ENCODE results near the gene C2orf68. TPM values are rescaled to one million over a fixed set of nuclear protein-coding genes. Genes with fewer than 3 reads are reported as not detected.

C2orf68 gene
- total and polyA plus RNA-seq, 2 of the 13 experiments (the other 11 are each of a cell fraction or from before 2014, with no cell fraction given) = 47.1 to 77.4 TPM

GRCh38 chr2:85584354-85584856, 27.5 kb downstream of the C2orf68 start, which contains the start of gene VAMP5 (continued):
- TF ChIP-seq ZNF280B (CRISPR knock-in tag; IDR thresholded peaks at IDR 0.05; ENCODE audit: borderline replicate concordance) = peak; percentile 57; the same call in 1 of the 2 replicates
- TF ChIP-seq, protein P1, sequence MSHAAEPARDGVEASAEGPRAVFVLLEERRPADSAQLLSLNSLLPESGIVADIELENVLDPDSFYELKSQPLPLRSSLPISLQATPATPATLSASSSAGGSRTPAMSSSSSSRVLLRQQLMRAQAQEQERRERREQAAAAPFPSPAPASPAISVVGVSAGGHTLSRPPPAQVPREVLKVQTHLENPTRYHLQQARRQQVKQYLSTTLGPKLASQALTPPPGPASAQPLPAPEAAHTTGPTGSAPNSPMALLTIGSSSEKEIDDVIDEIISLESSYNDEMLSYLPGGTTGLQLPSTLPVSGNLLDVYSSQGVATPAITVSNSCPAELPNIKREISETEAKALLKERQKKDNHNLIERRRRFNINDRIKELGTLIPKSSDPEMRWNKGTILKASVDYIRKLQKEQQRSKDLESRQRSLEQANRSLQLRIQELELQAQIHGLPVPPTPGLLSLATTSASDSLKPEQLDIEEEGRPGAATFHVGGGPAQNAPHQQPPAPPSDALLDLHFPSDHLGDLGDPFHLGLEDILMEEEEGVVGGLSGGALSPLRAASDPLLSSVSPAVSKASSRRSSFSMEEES (CRISPR knock-in tag; IDR thresholded peaks at IDR 0.05) = peak; percentile 40; the same call in 1 of the 2 replicates
- TF ChIP-seq HCFC1 (IDR thresholded peaks at IDR 0.05; ENCODE audit: low read depth, low read length) = no peak
- peak; percentile 75 for TF ChIP-seq EEA1 (CRISPR knock-in tag; IDR thresholded peaks at IDR 0.05; ENCODE audit: borderline replicate concordance)
- TF ChIP-seq TIGD3 (CRISPR knock-in tag; IDR thresholded peaks at IDR 0.05; ENCODE audit: borderline replicate concordance) = 0 out of 2 replicates have a peak, but pooled peaks have one; percentile 68
- TF ChIP-seq, protein P2, sequence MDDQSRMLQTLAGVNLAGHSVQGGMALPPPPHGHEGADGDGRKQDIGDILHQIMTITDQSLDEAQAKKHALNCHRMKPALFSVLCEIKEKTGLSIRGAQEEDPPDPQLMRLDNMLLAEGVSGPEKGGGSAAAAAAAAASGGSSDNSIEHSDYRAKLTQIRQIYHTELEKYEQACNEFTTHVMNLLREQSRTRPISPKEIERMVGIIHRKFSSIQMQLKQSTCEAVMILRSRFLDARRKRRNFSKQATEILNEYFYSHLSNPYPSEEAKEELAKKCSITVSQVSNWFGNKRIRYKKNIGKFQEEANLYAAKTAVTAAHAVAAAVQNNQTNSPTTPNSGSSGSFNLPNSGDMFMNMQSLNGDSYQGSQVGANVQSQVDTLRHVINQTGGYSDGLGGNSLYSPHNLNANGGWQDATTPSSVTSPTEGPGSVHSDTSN (CRISPR knock-in tag; IDR thresholded peaks at IDR 0.05; ENCODE audit: borderline replicate concordance) = peak; percentile 62; the same call in 1 of the 2 replicates
- peak; percentile 97 for TF ChIP-seq ASH2L (IDR thresholded peaks at IDR 0.05; ENCODE audit: insufficient read length, low read depth, low read length)
- no peak for TF ChIP-seq ZBTB44 (CRISPR knock-in tag; IDR thresholded peaks at IDR 0.05)
- no peak; the same call in 1 of the 2 replicates for TF ChIP-seq ZNF792 (CRISPR knock-in tag; IDR thresholded peaks at IDR 0.05)
- TF ChIP-seq HDAC1 (CRISPR knock-in tag; IDR thresholded peaks at IDR 0.05) = peak; percentile 77
- peak; percentile 63 for TF ChIP-seq RXRB (CRISPR knock-in tag; IDR thresholded peaks at IDR 0.05; ENCODE audit: borderline replicate concordance)
- TF ChIP-seq NR2F1 (CRISPR knock-in tag; IDR thresholded peaks at IDR 0.05) = peak in 1 of 2 experiments; percentile 40; a peak in 1 of 4 replicates
- TF ChIP-seq ZNF143 (CRISPR knock-in tag; IDR thresholded peaks at IDR 0.05) = no peak; the same call in 1 of the 2 replicates
- no peak for TF ChIP-seq ZNF572 (CRISPR knock-in tag; IDR thresholded peaks at IDR 0.05)
- TF ChIP-seq SNAI1 (CRISPR knock-in tag; IDR thresholded peaks at IDR 0.05; ENCODE audit: borderline replicate concordance) = no peak
- peak; percentile 95; the same call in 1 of the 2 replicates for TF ChIP-seq ZNF235 (CRISPR knock-in tag; IDR thresholded peaks at IDR 0.05; ENCODE audit: borderline replicate concordance)
- TF ChIP-seq, protein P3, sequence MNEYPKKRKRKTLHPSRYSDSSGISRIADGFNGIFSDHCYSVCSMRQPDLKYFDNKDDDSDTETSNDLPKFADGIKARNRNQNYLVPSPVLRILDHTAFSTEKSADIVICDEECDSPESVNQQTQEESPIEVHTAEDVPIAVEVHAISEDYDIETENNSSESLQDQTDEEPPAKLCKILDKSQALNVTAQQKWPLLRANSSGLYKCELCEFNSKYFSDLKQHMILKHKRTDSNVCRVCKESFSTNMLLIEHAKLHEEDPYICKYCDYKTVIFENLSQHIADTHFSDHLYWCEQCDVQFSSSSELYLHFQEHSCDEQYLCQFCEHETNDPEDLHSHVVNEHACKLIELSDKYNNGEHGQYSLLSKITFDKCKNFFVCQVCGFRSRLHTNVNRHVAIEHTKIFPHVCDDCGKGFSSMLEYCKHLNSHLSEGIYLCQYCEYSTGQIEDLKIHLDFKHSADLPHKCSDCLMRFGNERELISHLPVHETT (CRISPR knock-in tag; conservative IDR thresholded peaks at IDR 0.05) = peak; percentile 47
- TF ChIP-seq, protein P4, sequence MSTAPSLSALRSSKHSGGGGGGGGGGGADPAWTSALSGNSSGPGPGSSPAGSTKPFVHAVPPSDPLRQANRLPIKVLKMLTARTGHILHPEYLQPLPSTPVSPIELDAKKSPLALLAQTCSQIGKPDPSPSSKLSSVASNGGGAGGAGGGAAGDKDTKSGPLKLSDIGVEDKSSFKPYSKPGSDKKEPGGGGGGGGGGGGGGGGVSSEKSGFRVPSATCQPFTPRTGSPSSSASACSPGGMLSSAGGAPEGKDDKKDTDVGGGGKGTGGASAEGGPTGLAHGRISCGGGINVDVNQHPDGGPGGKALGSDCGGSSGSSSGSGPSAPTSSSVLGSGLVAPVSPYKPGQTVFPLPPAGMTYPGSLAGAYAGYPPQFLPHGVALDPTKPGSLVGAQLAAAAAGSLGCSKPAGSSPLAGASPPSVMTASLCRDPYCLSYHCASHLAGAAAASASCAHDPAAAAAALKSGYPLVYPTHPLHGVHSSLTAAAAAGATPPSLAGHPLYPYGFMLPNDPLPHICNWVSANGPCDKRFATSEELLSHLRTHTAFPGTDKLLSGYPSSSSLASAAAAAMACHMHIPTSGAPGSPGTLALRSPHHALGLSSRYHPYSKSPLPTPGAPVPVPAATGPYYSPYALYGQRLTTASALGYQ (CRISPR knock-in tag; IDR thresholded peaks at IDR 0.05) = peak; percentile 83
